ENCODE data around the gene SLC10A4.
A peak's percentile ranks its signal among the peaks of the same experiment; 100 is the strongest.
"Not testable (repeated sequence)": the region's sequence is repeated elsewhere in the genome, so short reads cannot be mapped to it uniquely, and the experiment has no call there.

Gene SLC10A4, protein sequence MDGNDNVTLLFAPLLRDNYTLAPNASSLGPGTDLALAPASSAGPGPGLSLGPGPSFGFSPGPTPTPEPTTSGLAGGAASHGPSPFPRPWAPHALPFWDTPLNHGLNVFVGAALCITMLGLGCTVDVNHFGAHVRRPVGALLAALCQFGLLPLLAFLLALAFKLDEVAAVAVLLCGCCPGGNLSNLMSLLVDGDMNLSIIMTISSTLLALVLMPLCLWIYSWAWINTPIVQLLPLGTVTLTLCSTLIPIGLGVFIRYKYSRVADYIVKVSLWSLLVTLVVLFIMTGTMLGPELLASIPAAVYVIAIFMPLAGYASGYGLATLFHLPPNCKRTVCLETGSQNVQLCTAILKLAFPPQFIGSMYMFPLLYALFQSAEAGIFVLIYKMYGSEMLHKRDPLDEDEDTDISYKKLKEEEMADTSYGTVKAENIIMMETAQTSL

DNA sequence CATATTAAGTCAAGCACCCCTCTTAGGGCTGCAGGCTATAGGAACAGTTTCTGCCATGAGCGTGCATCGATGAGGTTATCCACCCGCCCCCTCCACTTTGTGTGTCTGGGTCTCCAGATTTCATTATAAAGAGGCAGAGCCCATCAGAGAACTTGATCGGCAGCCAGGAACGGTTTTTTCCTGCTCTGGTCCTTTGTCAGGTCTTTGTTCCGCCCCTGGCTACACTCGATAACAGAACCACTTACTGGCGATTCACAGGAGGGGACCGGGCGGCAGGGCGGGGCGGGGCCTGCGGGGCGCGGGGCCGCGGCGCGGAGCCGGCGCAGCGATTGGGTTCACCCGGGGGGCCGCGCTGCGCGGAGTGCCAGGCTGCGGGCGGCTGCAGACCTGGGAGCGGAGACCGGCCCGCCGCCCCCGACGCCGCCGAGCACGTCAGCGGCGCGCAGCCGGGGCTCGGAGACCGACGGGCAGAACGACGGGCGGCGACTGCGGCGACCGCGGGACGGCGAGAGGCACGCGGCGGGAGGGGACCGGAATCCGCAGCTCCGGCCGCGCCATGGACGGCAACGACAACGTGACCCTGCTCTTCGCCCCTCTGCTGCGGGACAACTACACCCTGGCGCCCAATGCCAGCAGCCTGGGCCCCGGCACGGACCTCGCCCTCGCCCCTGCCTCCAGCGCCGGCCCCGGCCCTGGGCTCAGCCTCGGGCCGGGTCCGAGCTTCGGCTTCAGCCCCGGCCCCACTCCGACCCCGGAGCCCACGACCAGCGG lies at the start of gene SLC10A4:
SLC10A4 (plus strand) TSS at position 338 of the 771 bp plus-strand sequence; CDS start at position 557, 219 bp downstream.
- H3K4me3 ChIP-seq (replicated peaks; ENCODE audit: low read depth, low read length): no peak within 1 kb of the TSS
- TF ChIP-seq, protein P1, sequence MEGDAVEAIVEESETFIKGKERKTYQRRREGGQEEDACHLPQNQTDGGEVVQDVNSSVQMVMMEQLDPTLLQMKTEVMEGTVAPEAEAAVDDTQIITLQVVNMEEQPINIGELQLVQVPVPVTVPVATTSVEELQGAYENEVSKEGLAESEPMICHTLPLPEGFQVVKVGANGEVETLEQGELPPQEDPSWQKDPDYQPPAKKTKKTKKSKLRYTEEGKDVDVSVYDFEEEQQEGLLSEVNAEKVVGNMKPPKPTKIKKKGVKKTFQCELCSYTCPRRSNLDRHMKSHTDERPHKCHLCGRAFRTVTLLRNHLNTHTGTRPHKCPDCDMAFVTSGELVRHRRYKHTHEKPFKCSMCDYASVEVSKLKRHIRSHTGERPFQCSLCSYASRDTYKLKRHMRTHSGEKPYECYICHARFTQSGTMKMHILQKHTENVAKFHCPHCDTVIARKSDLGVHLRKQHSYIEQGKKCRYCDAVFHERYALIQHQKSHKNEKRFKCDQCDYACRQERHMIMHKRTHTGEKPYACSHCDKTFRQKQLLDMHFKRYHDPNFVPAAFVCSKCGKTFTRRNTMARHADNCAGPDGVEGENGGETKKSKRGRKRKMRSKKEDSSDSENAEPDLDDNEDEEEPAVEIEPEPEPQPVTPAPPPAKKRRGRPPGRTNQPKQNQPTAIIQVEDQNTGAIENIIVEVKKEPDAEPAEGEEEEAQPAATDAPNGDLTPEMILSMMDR (IDR thresholded peaks at IDR 0.05; ENCODE audit: low read depth, low read length, missing control alignments): no peak
- no peak for DNase-seq (ENCODE audit: extremely low read depth, low read depth)

DNA sequence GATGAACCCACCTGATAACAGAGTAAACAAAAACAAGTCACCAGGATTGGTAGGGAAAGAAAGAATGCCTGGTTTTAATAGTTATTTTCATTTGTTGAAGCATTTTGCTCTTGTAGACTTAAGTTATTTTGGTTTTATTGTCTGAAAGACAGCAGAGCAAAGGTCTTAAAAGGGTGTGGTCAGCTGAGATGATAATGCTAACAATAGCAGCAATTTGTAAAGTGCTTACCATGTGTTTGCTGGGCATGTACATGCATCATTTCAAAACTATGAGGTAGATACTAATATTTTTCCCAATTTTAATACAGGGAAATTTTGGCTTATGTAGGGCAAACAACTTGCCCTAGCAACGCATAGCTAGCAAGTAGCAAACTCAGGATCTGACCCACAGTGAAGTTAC lies 46.8 kb upstream of the SLC10A4 start:
- TF ChIP-seq, protein P1 (IDR thresholded peaks at IDR 0.05; ENCODE audit: low read depth, low read length, missing control alignments): no peak
- no peak for DNase-seq (ENCODE audit: extremely low read depth, low read depth)

GRCh38 chr4:48439988-48440387 lies 43.2 kb upstream of the SLC10A4 start:
- TF ChIP-seq, protein P1 (IDR thresholded peaks at IDR 0.05; ENCODE audit: low read depth, low read length, missing control alignments): no peak
- no peak for DNase-seq (ENCODE audit: extremely low read depth, low read depth)
- no peak overlapping the region for H3K4me3 ChIP-seq (replicated peaks; ENCODE audit: low read depth, low read length)

More for the DNA sequence above, 46.8 kb upstream of the SLC10A4 start:
- H3K4me3 ChIP-seq (replicated peaks; ENCODE audit: low read depth, low read length): no peak overlapping the region

GRCh38 chr4:48440914-48441313 lies 42.2 kb upstream of the SLC10A4 start:
- not testable (repeated sequence) for H3K4me3 ChIP-seq (replicated peaks; ENCODE audit: low read depth, low read length); DNase-seq (ENCODE audit: extremely low read depth, low read depth)

DNA sequence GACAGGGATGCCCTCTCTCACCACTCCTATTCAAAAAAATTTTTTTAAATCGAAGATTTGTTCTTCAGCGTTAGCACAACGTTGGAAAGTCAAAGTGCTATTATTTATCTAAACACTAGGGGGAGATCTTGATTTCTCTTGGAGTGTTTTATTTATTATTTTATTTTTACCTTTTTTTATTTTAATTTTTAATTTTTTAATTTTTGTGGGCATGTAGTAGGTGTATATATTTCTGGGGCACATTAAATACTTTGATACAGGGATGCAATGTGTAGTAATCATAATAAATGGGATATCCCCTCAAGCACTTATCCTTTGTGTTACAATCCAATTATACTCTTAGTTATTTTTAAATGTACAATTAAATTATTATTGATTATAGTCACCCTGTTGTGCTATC lies 37.4 kb upstream of the SLC10A4 start:
- no peak overlapping the region for H3K4me3 ChIP-seq (replicated peaks; ENCODE audit: low read depth, low read length)
- DNase-seq (ENCODE audit: extremely low read depth, low read depth): no peak
- TF ChIP-seq, protein P1 (IDR thresholded peaks at IDR 0.05; ENCODE audit: low read depth, low read length, missing control alignments): peak; percentile 20

- DNase-seq (ENCODE audit: extremely low read depth, low read depth): no peak
- TF ChIP-seq, protein P1 (IDR thresholded peaks at IDR 0.05; ENCODE audit: low read depth, low read length, missing control alignments): no peak
- no peak overlapping the region for H3K4me3 ChIP-seq (replicated peaks; ENCODE audit: low read depth, low read length)
These were observed 36.5 kb upstream of the SLC10A4 start for GRCh38 chr4:48446642-48447041.

- DNase-seq (ENCODE audit: extremely low read depth, low read depth): no peak
- no peak overlapping the region for H3K4me3 ChIP-seq (replicated peaks; ENCODE audit: low read depth, low read length)
- TF ChIP-seq, protein P1 (IDR thresholded peaks at IDR 0.05; ENCODE audit: low read depth, low read length, missing control alignments): no peak
These were observed 34.0 kb upstream of the SLC10A4 start for GRCh38 chr4:48449151-48449550.
